Measurements from ENCODE around the gene GZMM. TPM values are rescaled to one million over a fixed set of nuclear protein-coding genes. Genes with fewer than 3 reads are reported as not detected.
"Not testable (repeated sequence)": the region's sequence is repeated elsewhere in the genome, so short reads cannot be mapped to it uniquely, and the experiment has no call there.

GZMM gene
- total and polyA plus RNA-seq, 4 donors: 0.54 to 2.8 (median 0.75) TPM; not detected in 1

DNA sequence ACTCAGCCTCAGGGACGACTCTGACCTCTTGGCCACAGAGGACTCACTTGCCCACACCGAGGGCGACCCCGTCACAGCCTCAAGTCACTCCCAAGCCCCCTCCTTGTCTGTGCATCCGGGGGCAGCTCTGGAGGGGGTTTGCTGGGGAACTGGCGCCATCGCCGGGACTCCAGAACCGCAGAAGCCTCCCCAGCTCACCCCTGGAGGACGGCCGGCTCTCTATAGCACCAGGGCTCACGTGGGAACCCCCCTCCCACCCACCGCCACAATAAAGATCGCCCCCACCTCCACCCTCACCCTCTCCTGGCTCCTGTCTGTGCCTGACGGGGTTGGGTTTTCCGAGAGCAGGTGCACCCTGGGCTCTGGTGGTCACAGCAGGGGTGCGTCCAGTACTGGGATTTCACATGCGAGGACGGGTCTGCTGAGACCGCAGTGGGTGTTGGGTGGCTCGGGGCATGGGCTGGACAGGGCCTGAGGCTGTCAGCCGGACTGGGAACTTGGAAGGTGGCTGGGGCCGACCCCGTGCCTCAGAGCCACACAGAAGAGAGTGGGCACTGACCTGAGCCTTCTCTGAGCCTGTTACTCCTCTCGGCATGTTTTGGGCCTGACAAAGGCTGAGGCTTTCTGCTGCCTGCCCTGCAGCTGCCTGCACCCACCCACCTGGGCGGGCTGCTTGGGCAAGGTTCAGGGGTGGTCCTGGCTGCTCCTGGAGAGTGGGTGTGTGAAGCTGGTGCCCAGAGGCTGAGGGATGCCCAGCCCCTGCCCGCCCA is 39.5 kb downstream of the GZMM start:
- ATAC-seq (ENCODE audit: low FRiP score) (no peak), DNase-seq (no peak)
- Histone ChIP-seq H3K4me1 (ENCODE audit: control insufficient read depth in 1 of 2, insufficient read depth in 2 of 2, low read length in 2 of 2) (no peaks in the 10 kb centered on the region), H3K27ac (ENCODE audit: low read depth in 1 of 2, low read length in 2 of 2) (no peak overlapping the region), H3K4me3 (ENCODE audit: low read length in 2 of 2) (no peak overlapping the region), H3K36me3 (ENCODE audit: control insufficient read depth in 1 of 2, insufficient read depth in 2 of 2, low read length in 1 of 2) (peaks cover 0 to 3% of the 10 kb centered on the region in 2 donors), H3K27me3 (ENCODE audit: control insufficient read depth in 1 of 2, insufficient read depth in 2 of 2, low read length in 1 of 2) (no peaks in the 10 kb centered on the region), H3K9me3 (ENCODE audit: control insufficient read depth, low read length) (no peaks in the 10 kb centered on the region)
- WGBS, 2 donors: 88 to 89% methylated on average over 27 of the region's 27 CpGs
- intact Hi-C loops (cut with DNase I): no loop called here

- no peaks in the 10 kb centered on the region for H3K9me3 ChIP-seq (ENCODE audit: control insufficient read depth, low read length)
- H3K27me3 ChIP-seq (ENCODE audit: control insufficient read depth in 1 of 2, insufficient read depth in 2 of 2, low read length in 1 of 2): no peaks in the 10 kb centered on the region
- 67 to 70% methylated on average over 5 of the region's 5 CpGs for whole genome bisulfite sequencing, 2 donors
- ATAC-seq (ENCODE audit: low FRiP score) (no peak), DNase-seq (no peak)
- no peak overlapping the region for H3K4me3 ChIP-seq (ENCODE audit: low read length in 2 of 2)
- intact Hi-C loops (cut with DNase I): no loop called here
- H3K36me3 ChIP-seq (ENCODE audit: control insufficient read depth in 1 of 2, insufficient read depth in 2 of 2, low read length in 1 of 2): peaks cover 0 to 3% of the 10 kb centered on the region in 2 donors
- H3K27ac ChIP-seq (ENCODE audit: low read depth in 1 of 2, low read length in 2 of 2): no peak overlapping the region
- no peaks in the 10 kb centered on the region for H3K4me1 ChIP-seq (ENCODE audit: control insufficient read depth in 1 of 2, insufficient read depth in 2 of 2, low read length in 2 of 2)
Measured at GRCh38 chr19:583968-584239, 40.1 kb downstream of the GZMM start.

GRCh38 chr19:584240-585001 is 40.6 kb downstream of the GZMM start:
- ATAC-seq (ENCODE audit: low FRiP score) (peak; percentile 44), DNase-seq (peak in 1 of 2 donors; percentile 83)
- Histone ChIP-seq H3K27me3 (ENCODE audit: control insufficient read depth in 1 of 2, insufficient read depth in 2 of 2, low read length in 1 of 2) (no peaks in the 10 kb centered on the region), H3K36me3 (ENCODE audit: control insufficient read depth in 1 of 2, insufficient read depth in 2 of 2, low read length in 1 of 2) (peaks cover 0 to 3% of the 10 kb centered on the region in 2 donors), H3K4me1 (ENCODE audit: control insufficient read depth in 1 of 2, insufficient read depth in 2 of 2, low read length in 2 of 2) (no peaks in the 10 kb centered on the region), H3K9me3 (ENCODE audit: control insufficient read depth, low read length) (no peaks in the 10 kb centered on the region), H3K4me3 (ENCODE audit: low read length in 2 of 2) (no peak overlapping the region), H3K27ac (ENCODE audit: low read depth in 1 of 2, low read length in 2 of 2) (no peak overlapping the region)
- intact Hi-C loops (cut with DNase I): no loop called here
- WGBS, 2 donors: 22 to 24% methylated on average over 36 to 38 of the region's 38 CpGs

DNA sequence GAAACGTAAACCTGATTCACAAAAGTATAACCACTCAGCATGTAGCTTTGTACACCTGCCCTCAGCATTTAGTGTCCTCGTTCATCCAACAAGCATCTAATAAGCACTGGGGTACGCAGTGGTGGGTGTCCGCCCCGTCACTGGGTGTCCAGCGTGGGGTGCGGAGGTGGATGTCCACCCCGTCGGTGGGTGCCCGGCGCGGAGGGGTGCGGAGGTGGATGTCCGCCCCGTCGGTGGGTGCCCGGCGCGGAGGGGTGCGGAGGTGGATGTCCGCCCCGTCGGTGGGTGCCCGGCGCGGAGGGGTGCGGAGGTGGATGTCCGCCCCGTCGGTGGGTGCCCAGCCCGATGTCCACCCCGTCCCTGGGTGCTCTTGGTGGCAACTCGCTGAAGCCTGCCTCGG is 41.3 kb downstream of the GZMM start:
- H3K27ac ChIP-seq (ENCODE audit: low read depth in 1 of 2, low read length in 2 of 2); intact Hi-C loops (cut with DNase I); H3K4me3 ChIP-seq (ENCODE audit: low read length in 2 of 2); H3K9me3 ChIP-seq (ENCODE audit: control insufficient read depth, low read length); ATAC-seq (ENCODE audit: low FRiP score); H3K27me3 ChIP-seq (ENCODE audit: control insufficient read depth in 1 of 2, insufficient read depth in 2 of 2, low read length in 1 of 2); DNase-seq; H3K36me3 ChIP-seq (ENCODE audit: control insufficient read depth in 1 of 2, insufficient read depth in 2 of 2, low read length in 1 of 2); H3K4me1 ChIP-seq (ENCODE audit: control insufficient read depth in 1 of 2, insufficient read depth in 2 of 2, low read length in 2 of 2): not testable (repeated sequence)
- WGBS, 2 donors: 84 to 87% methylated on average over 24 to 34 of the region's 34 CpGs

GRCh38 chr19:585551-586110 is 41.8 kb downstream of the GZMM start:
- H3K36me3 ChIP-seq (ENCODE audit: control insufficient read depth in 1 of 2, insufficient read depth in 2 of 2, low read length in 1 of 2): peaks cover 0 to 3% of the 10 kb centered on the region in 2 donors
- intact Hi-C loops (cut with DNase I): no loop called here
- WGBS, 2 donors: 63 to 64% methylated on average over 10 of the region's 10 CpGs
- H3K27me3 ChIP-seq (ENCODE audit: control insufficient read depth in 1 of 2, insufficient read depth in 2 of 2, low read length in 1 of 2): no peaks in the 10 kb centered on the region
- H3K4me3 ChIP-seq (ENCODE audit: low read length in 2 of 2): no peak overlapping the region
- ATAC-seq (ENCODE audit: low FRiP score): no peak
- H3K27ac ChIP-seq (ENCODE audit: low read depth in 1 of 2, low read length in 2 of 2): no peak overlapping the region
- DNase-seq: no peak
- no peaks in the 10 kb centered on the region for H3K4me1 ChIP-seq (ENCODE audit: control insufficient read depth in 1 of 2, insufficient read depth in 2 of 2, low read length in 2 of 2)
- no peaks in the 10 kb centered on the region for H3K9me3 ChIP-seq (ENCODE audit: control insufficient read depth, low read length)

GRCh38 chr19:588093-588740 is 44.4 kb downstream of the GZMM start:
- H3K36me3 ChIP-seq (ENCODE audit: control insufficient read depth in 1 of 2, insufficient read depth in 2 of 2, low read length in 1 of 2): no peaks in the 10 kb centered on the region
- WGBS, 2 donors: 5 to 8% methylated on average over 34 to 41 of the region's 41 CpGs
- H3K9me3 ChIP-seq (ENCODE audit: control insufficient read depth, low read length): no peaks in the 10 kb centered on the region
- no peaks in the 10 kb centered on the region for H3K27me3 ChIP-seq (ENCODE audit: control insufficient read depth in 1 of 2, insufficient read depth in 2 of 2, low read length in 1 of 2)
- H3K4me3 ChIP-seq (ENCODE audit: low read length in 2 of 2): no peak overlapping the region
- H3K27ac ChIP-seq (ENCODE audit: low read depth in 1 of 2, low read length in 2 of 2): no peak overlapping the region
- no peaks in the 10 kb centered on the region for H3K4me1 ChIP-seq (ENCODE audit: control insufficient read depth in 1 of 2, insufficient read depth in 2 of 2, low read length in 2 of 2)
- intact Hi-C loops (cut with DNase I): no loop called here
- no peak for DNase-seq
- ATAC-seq (ENCODE audit: low FRiP score): peak; percentile 2

DNA sequence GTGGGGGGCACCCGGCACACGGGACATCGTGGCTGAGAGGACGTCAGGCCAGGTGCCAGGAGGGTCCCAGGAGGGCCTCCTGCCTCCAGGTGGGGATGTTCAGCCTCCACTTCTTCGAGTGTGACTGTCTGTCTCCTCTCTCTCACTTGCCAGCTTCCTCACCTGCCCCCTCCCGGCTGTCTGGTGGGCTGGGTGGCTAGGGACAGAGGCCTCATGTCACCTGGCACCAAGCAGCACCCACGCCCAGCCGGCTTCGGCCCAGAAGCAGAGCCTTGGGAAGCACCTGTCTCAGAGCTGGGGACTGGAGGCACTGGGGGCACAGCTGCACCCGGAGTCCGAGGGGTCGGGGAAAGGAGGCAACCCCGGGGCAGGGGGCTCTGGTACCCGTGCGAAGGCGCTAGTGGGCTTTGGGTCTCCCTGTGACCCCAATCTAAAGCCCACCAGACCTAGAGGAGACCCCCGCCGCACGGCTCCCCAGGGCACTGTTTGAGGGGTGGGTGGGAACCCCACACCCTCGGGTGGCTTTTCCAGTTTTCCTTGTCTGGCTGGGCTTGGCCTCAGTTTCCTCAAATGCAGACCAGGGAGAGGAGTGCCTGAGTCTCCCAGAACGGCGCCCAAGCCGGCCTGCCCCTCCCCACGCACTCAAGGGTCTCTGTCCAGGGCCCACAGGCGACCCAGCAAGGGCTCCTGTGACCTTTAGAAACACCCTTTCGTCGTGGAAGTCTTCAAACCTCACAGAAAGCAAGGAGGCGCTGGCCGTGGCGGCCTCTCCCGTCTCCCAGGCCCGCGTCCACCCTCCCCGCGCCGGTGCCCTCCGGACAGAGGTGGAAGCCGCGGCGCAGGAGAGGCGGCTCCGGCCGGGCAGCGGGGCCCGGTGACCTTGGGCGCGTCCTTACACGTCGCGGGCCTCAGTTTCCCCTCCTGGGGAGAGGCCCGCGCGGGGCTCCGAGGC is 45.2 kb downstream of the GZMM start:
- DNase-seq: no peak
- Histone ChIP-seq H3K27me3 (ENCODE audit: control insufficient read depth in 1 of 2, insufficient read depth in 2 of 2, low read length in 1 of 2) (no peaks in the 10 kb centered on the region), H3K36me3 (ENCODE audit: control insufficient read depth in 1 of 2, insufficient read depth in 2 of 2, low read length in 1 of 2) (no peaks in the 10 kb centered on the region), H3K4me1 (ENCODE audit: control insufficient read depth in 1 of 2, insufficient read depth in 2 of 2, low read length in 2 of 2) (no peaks in the 10 kb centered on the region), H3K9me3 (ENCODE audit: control insufficient read depth, low read length) (no peaks in the 10 kb centered on the region), H3K4me3 (ENCODE audit: low read length in 2 of 2) (no peak overlapping the region), H3K27ac (ENCODE audit: low read depth in 1 of 2, low read length in 2 of 2) (no peak overlapping the region)
- no peak for ATAC-seq (ENCODE audit: low FRiP score)
- 14 to 19% methylated on average over 48 to 54 of the region's 54 CpGs for WGBS, 2 donors
- intact Hi-C loops (cut with DNase I): no loop called here

All from aorta (tissue), 5 donors.